ENCODE data around the gene STAT3.
"Not testable (repeated sequence)": the region's sequence is repeated elsewhere in the genome, so short reads cannot be mapped to it uniquely, and the experiment has no call there.

STAT3 gene

GRCh38 chr17:42304187-42305030 lies 83.8 kb downstream of the STAT3 start:
- H3K4me3 ChIP-seq (ENCODE audit: low read depth, low read length), result no peak overlapping the region
- TF ChIP-seq CTCF (IDR thresholded peaks at IDR 0.05; ENCODE audit: insufficient read depth, low read depth, low read length, missing control alignments), result no peak
- no peak for DNase-seq (ENCODE audit: low read depth)

GRCh38 chr17:42303694-42304093 lies 84.5 kb downstream of the STAT3 start:
- no peak for DNase-seq (ENCODE audit: low read depth)
- TF ChIP-seq CTCF (IDR thresholded peaks at IDR 0.05; ENCODE audit: insufficient read depth, low read depth, low read length, missing control alignments), result no peak
- no peak overlapping the region for H3K4me3 ChIP-seq (ENCODE audit: low read depth, low read length)

GRCh38 chr17:42301022-42301421 lies 87.2 kb downstream of the STAT3 start:
- DNase-seq (ENCODE audit: low read depth), result no peak
- TF ChIP-seq CTCF (IDR thresholded peaks at IDR 0.05; ENCODE audit: insufficient read depth, low read depth, low read length, missing control alignments), result no peak
- no peak overlapping the region for H3K4me3 ChIP-seq (ENCODE audit: low read depth, low read length)

- not testable (repeated sequence) for DNase-seq (ENCODE audit: low read depth); H3K4me3 ChIP-seq (ENCODE audit: low read depth, low read length)
These were observed 88.3 kb downstream of the STAT3 start for GRCh38 chr17:42299913-42300312.

- DNase-seq (ENCODE audit: low read depth); H3K4me3 ChIP-seq (ENCODE audit: low read depth, low read length): not testable (repeated sequence)
These were observed 88.9 kb downstream of the STAT3 start for GRCh38 chr17:42299361-42299760.

GRCh38 chr17:42297775-42298174 lies 90.5 kb downstream of the STAT3 start:
- DNase-seq (ENCODE audit: low read depth), result not testable (repeated sequence)

GRCh38 chr17:42296012-42296411 lies 92.2 kb downstream of the STAT3 start:
- no peak for DNase-seq (ENCODE audit: low read depth)
- no peak for TF ChIP-seq CTCF (IDR thresholded peaks at IDR 0.05; ENCODE audit: insufficient read depth, low read depth, low read length, missing control alignments)
- no peak overlapping the region for H3K4me3 ChIP-seq (ENCODE audit: low read depth, low read length)

More at GRCh38 chr17:42297775-42298174, 90.5 kb downstream of the STAT3 start:
- not testable (repeated sequence) for H3K4me3 ChIP-seq (ENCODE audit: low read depth, low read length)

- TF ChIP-seq CTCF (IDR thresholded peaks at IDR 0.05; ENCODE audit: insufficient read depth, low read depth, low read length, missing control alignments), result no peak
- no peak overlapping the region for H3K4me3 ChIP-seq (ENCODE audit: low read depth, low read length)
- no peak for DNase-seq (ENCODE audit: low read depth)
These were observed 93.5 kb downstream of the STAT3 start for GRCh38 chr17:42294469-42295398.
